GM12878 (cell line): Measurements from ENCODE around the gene TATDN2. TPM values are rescaled to one million over a fixed set of nuclear protein-coding genes. Genes with fewer than 3 reads are reported as not detected.
"Not testable (repeated sequence)": the region's sequence is repeated elsewhere in the genome, so short reads cannot be mapped to it uniquely, and the experiment has no call there.

Source experiments
- ATAC-seq: fragments of 200-7000 bp; cut with Tn5 transposase; 3 replicates; pipeline ENCODE4 v1.9.1; 2020; ENCODE audit warnings: mild to moderate bottlenecking, moderate library complexity
- BruUV-seq: library from RNA; stranded (reverse); fragments of 400-500 nt; replicated peaks from 2 replicates; lab custom pipeline; 2021; lab: Mats Ljungman, UMichigan
- CTCF ChIA-PET: fragments of 300-600 bp; sonication (Branson Sonifier 250); formaldehyde crosslinking; extraction: SDS; loops from one replicate; lab custom pipeline; 2021; ENCODE audit warnings: inconsistent platforms; lab: Yijun Ruan, JAX
- POLR2A ChIA-PET: fragments of 350-600 bp; formaldehyde crosslinking; extraction: SDS; loops from one replicate; lab custom pipeline; 2021; ENCODE audit warnings: inconsistent platforms; lab: Charles Lee
- RAD21 ChIA-PET: fragments of 300-600 bp; sonication (Branson Sonifier 250); formaldehyde crosslinking; loops from one replicate; lab custom pipeline; 2023; ENCODE audit warnings: antibody characterized with exemption; ENCODE audit not compliant: unreplicated experiment; lab: Charles Lee
- SMC1A ChIA-PET: fragments of 300-600 bp; sonication (Branson Sonifier 250); formaldehyde crosslinking; loops from one replicate; lab custom pipeline; 2023; ENCODE audit not compliant: unreplicated experiment, uncharacterized antibody; lab: Charles Lee
- DNase-seq: peaks from one replicate; pipeline ENCODE4 v3.0.0-alpha.2; 2011; ENCODE audit warnings: low read depth, low spot score
- FAIRE-seq: peaks from 3 replicates; lab custom pipeline; 2011; peaks lifted over from hg19 to GRCh38; lab: Jason Lieb, UNC
- H2AFZ ChIP-seq: 2 replicates; pipeline ENCODE4 v1.6.0; 2011; ENCODE audit warnings: low read depth, low read length, control low read depth; ENCODE audit not compliant: control insufficient read depth
- H3K27ac ChIP-seq: 2 replicates; pipeline ENCODE4 v1.5.1; 2011; ENCODE audit warnings: control low read depth; ENCODE audit not compliant: control insufficient read depth, insufficient read depth
- H3K27me3 ChIP-seq, 2 experiments: replicated peaks in 1 of 2; 2 replicates each; pipeline versions ENCODE4 v1.6.0 to v1.6.1; 2011; ENCODE audit warnings: low read length in 1 of 2; ENCODE audit not compliant: control insufficient read depth in 2 of 2, insufficient read depth in 2 of 2
- H3K36me3 ChIP-seq, 2 experiments: 2 replicates each; pipeline ENCODE4 v1.5.1; 2011; ENCODE audit warnings: low read length in 1 of 2; ENCODE audit not compliant: control insufficient read depth in 2 of 2, insufficient read depth in 2 of 2
- H3K4me1 ChIP-seq: 2 replicates; pipeline ENCODE4 v1.6.1; 2011; ENCODE audit warnings: mild to moderate bottlenecking, low read length, moderate library complexity, mixed read lengths; ENCODE audit not compliant: control insufficient read depth, insufficient read depth
- H3K4me2 ChIP-seq: 2 replicates; pipeline ENCODE4 v1.6.0; 2011; ENCODE audit warnings: control low read depth; ENCODE audit not compliant: control insufficient read depth, insufficient read depth
- H3K4me3 ChIP-seq: fragments of 200-600 bp; sonication (generic); 2 replicates; pipeline ENCODE4 v1.5.1; 2016
- H3K79me2 ChIP-seq: 2 replicates; pipeline ENCODE4 v1.6.0; 2011; ENCODE audit warnings: low read length; ENCODE audit not compliant: control insufficient read depth, insufficient read depth
- H3K9ac ChIP-seq: 2 replicates; pipeline ENCODE4 v1.8.0; 2011; ENCODE audit warnings: low read length, control low read depth, mixed read lengths; ENCODE audit not compliant: control insufficient read depth, insufficient read depth
- H3K9me3 ChIP-seq: replicated peaks from 3 replicates; pipeline ENCODE4 v1.5.1; 2011; ENCODE audit warnings: mild to moderate bottlenecking, low read length; ENCODE audit not compliant: control insufficient read depth, insufficient read depth
- H4K20me1 ChIP-seq: 2 replicates; pipeline ENCODE4 v1.6.0; 2011; ENCODE audit not compliant: control insufficient read depth, insufficient read depth
- ELK1 ChIP-seq: IDR thresholded peaks from 2 replicates; pipeline ENCODE4 v1.6.1; 2012; ENCODE audit warnings: low read depth, low read length, improper control_type of control experiment
- EP300 ChIP-seq, 2 experiments: fragments of 150-350 bp in 1 of 2; IDR thresholded peaks; 2 replicates each; pipeline ENCODE4 v1.6.1; 2011 to 2012; ENCODE audit warnings: low read depth in 2 of 2, low read length in 2 of 2, borderline replicate concordance in 1 of 2, improper control_type of control experiment in 1 of 2, inconsistent platforms in 1 of 2; ENCODE audit not compliant: control insufficient read depth in 1 of 2
- MYC ChIP-seq: IDR thresholded peaks from 2 replicates; pipeline ENCODE4 v1.6.1; 2011; ENCODE audit warnings: mild to moderate bottlenecking, low read length, moderate library complexity, inconsistent platforms; ENCODE audit not compliant: insufficient read depth, insufficient replicate concordance, insufficient read length, severe bottlenecking
- NFXL1 ChIP-seq: fragments of 450-650 bp; IDR thresholded peaks from 2 replicates; pipeline ENCODE4 v1.6.1; 2017; ENCODE audit warnings: antibody characterized with exemption, mild to moderate bottlenecking, borderline replicate concordance
- NR2C1 ChIP-seq: fragments of 450-650 bp; IDR thresholded peaks from 2 replicates; pipeline ENCODE4 v1.6.1; 2017; ENCODE audit warnings: antibody characterized with exemption, mild to moderate bottlenecking, moderate library complexity
- SKIL ChIP-seq: fragments of 450-650 bp; IDR thresholded peaks from 2 replicates; pipeline ENCODE4 v1.6.1; 2017; ENCODE audit warnings: mild to moderate bottlenecking, low read depth, inconsistent platforms; ENCODE audit not compliant: poor library complexity, severe bottlenecking
- WGBS: methylation state at CpG from one replicate; pipeline ENCODE4 v1.1.6; 2016; ENCODE audit warnings: low lambda C conversion rate; ENCODE audit not compliant: insufficient replicate concordance, insufficient coverage; ENCODE audit errors: missing lambda C conversion rate; 5-methylcytosine and 5-hydroxymethylcytosine counted together
- in situ Hi-C: fragments of 300-500 bp; cut with MboI; formaldehyde crosslinking; loops from 9 replicates; pipeline ENCODE4 v1.14.3; 2018; ENCODE audit warnings: mixed read lengths
- intact Hi-C: fragments of 100-400 bp; cut with micrococcal nuclease; formaldehyde crosslinking; loops from one replicate; pipeline ENCODE4 v1.14.2; 2022; ENCODE audit not compliant: unreplicated experiment
- polyA plus RNA-seq, 11 experiments: library from polyadenylated mRNA; depleted of rRNA in 4 of 11; unstranded in 6 of 11; stranded (reverse) in 5 of 11; fragments of >200 nt; fragmentation: Nextera tagmentation in 4 of 11; fragmentation: Illumina TruSeq in 1 of 11; extraction: Ambion mirVana in 4 of 11; extraction: Trizol in 1 of 11; gene quantifications; 1 replicate in 1 of 11; 2 replicates in 10 of 11; pipeline versions ENCODE4 v1.2.1 to v1.2.3, GENCODE V29; 2011 to 2016; ENCODE audit warnings: inconsistent platforms in 2 of 11, missing spikeins in 2 of 11, low read depth in 1 of 11
- total RNA-seq, 4 experiments: library from RNA; depleted of rRNA in 3 of 4; stranded (reverse); fragments of >200 nt in 3 of 4; fragmentation: Illumina TruSeq in 1 of 4; extraction: Trizol in 1 of 4; gene quantifications; 2 replicates each; pipeline versions ENCODE4 v1.2.1 to v1.2.3, GENCODE V29; 2013 to 2021

The TATDN2 gene
- total and polyA plus RNA-seq, 10 of the 15 experiments (the other 5 are each of a cell fraction or from before 2014, with no cell fraction given): 4.2 to 36.5 (median 15.8) TPM

- TF ChIP-seq EP300 (IDR thresholded peaks at IDR 0.05; ENCODE audit: borderline replicate concordance in 1 of 2, control insufficient read depth in 1 of 2, low read depth in 2 of 2, low read length in 2 of 2): no peak
These were observed 21.2 kb downstream of the TATDN2 start (continued) for GRCh38 chr3:10269443-10269842.

- H4K20me1 ChIP-seq, DNase-seq, H3K27ac ChIP-seq, intact Hi-C loops, H3K9me3 ChIP-seq, BruUV-seq, FAIRE-seq, ATAC-seq, RAD21 ChIA-PET, H3K9ac ChIP-seq, H3K4me1 ChIP-seq, H2AFZ ChIP-seq, H3K4me2 ChIP-seq, H3K4me3 ChIP-seq, H3K27me3 ChIP-seq, in situ Hi-C loops: not testable (repeated sequence)
- SMC1A ChIA-PET: interaction anchor here (1.0 kb wide), 1 partner anchor 10 kb away, joined by 5 read pairs; no protein-coding TSS in a partner anchor
- POLR2A ChIA-PET: interaction anchor here (0.7 to 1.0 kb wide), 2 partner anchors 9 to 17 kb away, joined by 3 read pairs; no protein-coding TSS in a partner anchor
- CTCF ChIA-PET: interaction anchor here (1.3 kb wide), 1 partner anchor 9 kb away, joined by 3 read pairs; no protein-coding TSS in a partner anchor
- H3K79me2 ChIP-seq: peaks cover 46% of the 10 kb centered on the region
- peaks cover 27 to 31% of the 10 kb centered on the region in 2 experiments; a peak in 3 of 4 replicates for H3K36me3 ChIP-seq
- WGBS: 95% methylated on average over 11 of the region's 11 CpGs
These were observed 24.2 kb downstream of the TATDN2 start for GRCh38 chr3:10272476-10272875.

GRCh38 chr3:10272977-10273376 lies 24.7 kb downstream of the TATDN2 start:
- Histone ChIP-seq H3K4me2 (no peak overlapping the region), H3K9me3 (no peaks in the 10 kb centered on the region), H2AFZ (no peak overlapping the region), H3K79me2 (peaks cover 41% of the 10 kb centered on the region), H3K4me3 (no peak overlapping the region), H3K4me1 (peaks cover 4% of the 10 kb centered on the region; the same call in 1 of the 2 replicates), H3K9ac (no peak overlapping the region), H3K36me3 (peaks cover 27 to 34% of the 10 kb centered on the region in 2 experiments; a peak in 3 of 4 replicates), H4K20me1 (no peaks in the 10 kb centered on the region; the same call in none of the 2 replicates), H3K27me3 (no peaks in the 10 kb centered on the region), H3K27ac (no peak overlapping the region)
- SMC1A ChIA-PET: interaction anchor here (1.0 kb wide), 1 partner anchor 11 kb away, joined by 5 read pairs; no protein-coding TSS in a partner anchor
- WGBS: 45% methylated on average over 2 of the region's 2 CpGs
- RAD21 ChIA-PET: no interaction called here
- in situ Hi-C loops: no loop called here
- no TSS peak for BruUV-seq
- intact Hi-C loops: no loop called here
- CTCF ChIA-PET: interaction anchor here (1.3 kb wide), 1 partner anchor 8 kb away, joined by 3 read pairs; no protein-coding TSS in a partner anchor
- ATAC-seq (no peak), DNase-seq (no peak), FAIRE-seq (no peak)
- POLR2A ChIA-PET: interaction anchor here (0.7 to 1.0 kb wide), 2 partner anchors 9 to 17 kb away, joined by 3 read pairs; no protein-coding TSS in a partner anchor
- TF ChIP-seq NR2C1: no peak
- no peak for TF ChIP-seq NFXL1
- no peak for TF ChIP-seq ELK1
- TF ChIP-seq SKIL: no peak
- TF ChIP-seq MYC: no peak
